GM19023 (cell line): ENCODE results near the gene SNTG2.
"Not testable (repeated sequence)": the region's sequence is repeated elsewhere in the genome, so short reads cannot be mapped to it uniquely, and the experiment has no call there.

Experiments
- ATAC-seq: cut with Tn5 transposase; IDR thresholded peaks from one replicate; pipeline ENCODE4 v1.9.1; 2021; ENCODE audit warnings: mild to moderate bottlenecking, moderate library complexity; ENCODE audit not compliant: unreplicated experiment

SNTG2 gene

GRCh38 chr2:1088192-1088860 is 137.7 kb downstream of the SNTG2 start:
- ATAC-seq, result no peak

GRCh38 chr2:1088940-1089339 is 138.3 kb downstream of the SNTG2 start:
- ATAC-seq, result no peak

- ATAC-seq, result no peak
Measured at GRCh38 chr2:1091895-1092585, 141.4 kb downstream of the SNTG2 start.

GRCh38 chr2:1093668-1094067 is 143.0 kb downstream of the SNTG2 start:
- ATAC-seq, result not testable (repeated sequence)

GRCh38 chr2:1097101-1097500 is 146.5 kb downstream of the SNTG2 start:
- ATAC-seq, result no peak

GRCh38 chr2:1099418-1099817 is 148.8 kb downstream of the SNTG2 start:
- no peak for ATAC-seq

- no peak for ATAC-seq
Measured at GRCh38 chr2:1101011-1101782, 150.5 kb downstream of the SNTG2 start.

GRCh38 chr2:1101982-1102590 is 151.4 kb downstream of the SNTG2 start:
- ATAC-seq, result no peak

- no peak for ATAC-seq
Measured at GRCh38 chr2:1104364-1104763, 153.7 kb downstream of the SNTG2 start.

GRCh38 chr2:1106344-1106743 is 155.7 kb downstream of the SNTG2 start:
- not testable (repeated sequence) for ATAC-seq

- no peak for ATAC-seq
Measured at GRCh38 chr2:1115843-1116539, 165.3 kb downstream of the SNTG2 start.

- no peak for ATAC-seq
Measured at GRCh38 chr2:1117569-1117968, 166.9 kb downstream of the SNTG2 start.

- no peak for ATAC-seq
Measured at GRCh38 chr2:1125217-1125616, 174.6 kb downstream of the SNTG2 start.

GRCh38 chr2:1125633-1126370 is 175.2 kb downstream of the SNTG2 start:
- ATAC-seq, result no peak

GRCh38 chr2:1129982-1130381 is 179.3 kb downstream of the SNTG2 start:
- no peak for ATAC-seq

- no peak for ATAC-seq
Measured at GRCh38 chr2:1130922-1131321, 180.3 kb downstream of the SNTG2 start.

- no peak for ATAC-seq
Measured at GRCh38 chr2:1132328-1132969, 181.8 kb downstream of the SNTG2 start.

GRCh38 chr2:1133896-1134295 is 183.2 kb downstream of the SNTG2 start:
- ATAC-seq, result not testable (repeated sequence)

- ATAC-seq, result no peak
Measured at GRCh38 chr2:1134629-1135028, 184.0 kb downstream of the SNTG2 start.

- no peak for ATAC-seq
Measured at GRCh38 chr2:1136067-1136466, 185.4 kb downstream of the SNTG2 start.
